Spleen (tissue), 7 donors: ENCODE data around the gene NPHP4.
A peak's percentile ranks its signal among the peaks of the same experiment; 100 is the strongest.

Experiments used
- POLR2AphosphoS5 ChIP-seq, 3 donors: sonication (generic); formaldehyde crosslinking; IDR thresholded peaks; one replicate each; pipeline ENCODE4 v1.5.1; 2017; ENCODE audit warnings: antibody characterized with exemption in 3 of 3
- TF ChIP-seq, protein P1 (sequence below), 11 experiments: fragments of 200-600 bp in 7 of 11; fragments of 450-650 bp in 4 of 11; sonication (generic) in 4 of 11; IDR thresholded peaks in 8 of 11; conservative IDR thresholded peaks in 3 of 11; 1 replicate in 7 of 11; 2 replicates in 4 of 11; pipeline versions ENCODE4 v1.4.0 to v1.8.0; 2016 to 2021; ENCODE audit warnings: antibody characterized with exemption in 11 of 11, inconsistent platforms in 4 of 11, mild to moderate bottlenecking in 1 of 11
- donor health status: DM: no; HTN: no; CAD: no; lungs with moderate emphysema.
- donor health status: DM: no; HTN: no; CAD: no.
- donor health status: DM: no; HTN: no; CAD: no.

DNA sequence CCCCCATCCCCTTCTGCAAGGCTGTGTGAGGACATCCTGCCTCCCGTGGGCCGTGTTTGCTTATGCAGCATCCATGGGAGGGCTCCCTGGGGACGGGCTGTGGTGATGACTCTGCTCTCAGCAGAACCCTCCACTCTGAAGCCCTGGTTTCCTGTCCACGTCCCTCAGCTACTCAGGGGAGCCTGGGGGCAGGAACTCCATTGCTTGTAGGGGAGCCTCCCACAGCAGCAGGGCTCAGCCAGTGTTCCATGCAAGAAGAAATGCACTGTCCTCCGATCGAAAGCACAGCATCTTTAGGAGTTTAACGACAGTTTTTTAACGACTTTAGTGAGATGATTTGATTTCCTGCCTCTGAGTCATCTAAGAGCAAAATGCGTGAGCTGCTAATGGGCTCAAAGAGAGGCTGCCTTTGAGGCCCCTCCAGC is 45.1 kb upstream of the NPHP4 start:
- TF ChIP-seq, protein P1, sequence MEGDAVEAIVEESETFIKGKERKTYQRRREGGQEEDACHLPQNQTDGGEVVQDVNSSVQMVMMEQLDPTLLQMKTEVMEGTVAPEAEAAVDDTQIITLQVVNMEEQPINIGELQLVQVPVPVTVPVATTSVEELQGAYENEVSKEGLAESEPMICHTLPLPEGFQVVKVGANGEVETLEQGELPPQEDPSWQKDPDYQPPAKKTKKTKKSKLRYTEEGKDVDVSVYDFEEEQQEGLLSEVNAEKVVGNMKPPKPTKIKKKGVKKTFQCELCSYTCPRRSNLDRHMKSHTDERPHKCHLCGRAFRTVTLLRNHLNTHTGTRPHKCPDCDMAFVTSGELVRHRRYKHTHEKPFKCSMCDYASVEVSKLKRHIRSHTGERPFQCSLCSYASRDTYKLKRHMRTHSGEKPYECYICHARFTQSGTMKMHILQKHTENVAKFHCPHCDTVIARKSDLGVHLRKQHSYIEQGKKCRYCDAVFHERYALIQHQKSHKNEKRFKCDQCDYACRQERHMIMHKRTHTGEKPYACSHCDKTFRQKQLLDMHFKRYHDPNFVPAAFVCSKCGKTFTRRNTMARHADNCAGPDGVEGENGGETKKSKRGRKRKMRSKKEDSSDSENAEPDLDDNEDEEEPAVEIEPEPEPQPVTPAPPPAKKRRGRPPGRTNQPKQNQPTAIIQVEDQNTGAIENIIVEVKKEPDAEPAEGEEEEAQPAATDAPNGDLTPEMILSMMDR (IDR thresholded peaks at IDR 0.05 in 8 of 11, conservative IDR thresholded peaks at IDR 0.05 in 3 of 11), result no peak
- TF ChIP-seq POLR2AphosphoS5 (IDR thresholded peaks at IDR 0.05), result peak in 1 of 3 donors; percentile 27
